Measurements from ENCODE around the gene ANO3. TPM values are rescaled to one million over a fixed set of nuclear protein-coding genes. Genes with fewer than 3 reads are reported as not detected.
A peak's percentile ranks its signal among the peaks of the same experiment; 100 is the strongest.

ANO3 gene
- total and polyA plus RNA-seq, 2 donors (not counting 3 experiments of a cell fraction or from before 2014, with no cell fraction given), result not detected

DNA sequence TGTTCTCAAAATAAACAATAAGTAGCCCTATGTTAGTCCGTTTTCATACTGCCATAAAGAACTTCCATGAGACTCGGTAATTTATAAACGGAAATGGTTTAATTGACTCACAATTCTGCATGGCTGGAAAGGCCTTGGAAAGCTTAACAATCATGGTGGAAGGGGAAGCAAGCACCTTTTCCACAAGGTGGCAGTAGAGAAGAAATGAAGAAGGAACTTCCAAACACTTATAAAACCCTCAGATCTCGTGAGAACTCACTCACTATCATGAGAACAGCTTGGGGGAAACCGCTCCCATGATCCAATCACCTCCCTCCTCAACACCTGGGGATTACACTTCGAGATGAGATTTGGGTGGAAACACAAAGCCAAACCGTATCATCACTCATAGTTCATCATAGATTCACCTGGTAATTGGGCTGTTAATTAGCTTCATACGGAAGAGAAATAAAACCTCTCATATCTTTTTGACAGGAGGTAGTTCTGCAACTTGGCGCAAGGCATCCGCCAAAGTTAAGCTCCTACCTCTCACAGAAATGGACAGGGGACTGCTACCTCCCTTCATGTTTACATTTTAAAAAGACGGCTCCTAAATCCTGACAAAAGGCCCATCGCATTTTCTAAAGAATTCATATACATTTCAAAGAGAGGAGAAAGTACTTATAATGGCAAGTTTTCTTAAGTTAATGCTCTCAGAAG lies 191.1 kb downstream of the ANO3 start:
- H3K79me2 ChIP-seq (ENCODE audit: control insufficient read depth, insufficient read depth, low read length), result no peaks in the 10 kb centered on the region
- H3K4me2 ChIP-seq (ENCODE audit: insufficient read depth, low read length), result no peak overlapping the region
- BruUV-seq (replicated peaks), result no TSS peak
- no peaks in the 10 kb centered on the region for H3K9me1 ChIP-seq (replicated peaks; ENCODE audit: control insufficient read depth, extremely low read depth, insufficient read depth, low read length)
- ChIA-PET POLR2A (no interaction called here), CTCF (interaction anchor here (1.3 to 1.7 kb wide), 2 partner anchors 10 to 636 kb away, joined by 3 to 6 read pairs; no protein-coding TSS in a partner anchor)
- H3K9ac ChIP-seq (replicated peaks; ENCODE audit: extremely low read depth, insufficient read depth, low read length), result no peak overlapping the region
- no peaks in the 10 kb centered on the region for H3K4me1 ChIP-seq (ENCODE audit: control insufficient read depth, extremely low read depth, insufficient read depth, low read length)
- no peak overlapping the region for H3K4me3 ChIP-seq (replicated peaks in 1 of 3; ENCODE audit: insufficient read depth in 1 of 3, low read depth in 1 of 3, low read length in 3 of 3)
- dilution Hi-C loops (cut with MboI; ENCODE audit: extremely low pct_ligation_motif_present, low sequenced_read_pairs) (no loop called here), intact Hi-C loops (cut with micrococcal nuclease) (no loop called here)
- H3K27ac ChIP-seq (ENCODE audit: insufficient read depth, low read depth, low read length), result no peak overlapping the region
- FAIRE-seq, result peak; percentile 42
- no peak for DNase-seq (ENCODE audit: low read depth, low spot score)
- H4K20me1 ChIP-seq (replicated peaks; ENCODE audit: control insufficient read depth, extremely low read depth, insufficient read depth, low read length), result no peaks in the 10 kb centered on the region
- H3K27me3 ChIP-seq (ENCODE audit: control insufficient read depth in 2 of 2, insufficient read depth in 2 of 2, low read length in 2 of 2), result no peaks in the 10 kb centered on the region
- H2AFZ ChIP-seq (ENCODE audit: low read depth, low read length), result no peak overlapping the region
- TF ChIP-seq MYC (IDR thresholded peaks at IDR 0.05; ENCODE audit: low read depth, low read length) (no peak), JUN (IDR thresholded peaks at IDR 0.05; ENCODE audit: borderline replicate concordance, insufficient read depth, insufficient read length, low read depth) (no peak), MAX (IDR thresholded peaks at IDR 0.05; ENCODE audit: insufficient read depth, insufficient read length) (no peak), POLR2AphosphoS5 (IDR thresholded peaks at IDR 0.05; ENCODE audit: insufficient read depth, low read depth, low read length) (no peak), POLR2A (IDR thresholded peaks at IDR 0.05; ENCODE audit: low read depth, low read length) (no peak), GATA2 (IDR thresholded peaks at IDR 0.05; ENCODE audit: insufficient read depth, insufficient read length, low read depth, low read length) (no peak)
- H3K9me3 ChIP-seq (replicated peaks; ENCODE audit: control insufficient read depth, insufficient read depth, low read length), result no peaks in the 10 kb centered on the region
- no peaks in the 10 kb centered on the region for H3K36me3 ChIP-seq (ENCODE audit: control insufficient read depth in 2 of 2, extremely low read depth in 1 of 2, insufficient read depth in 2 of 2, low read length in 2 of 2)

DNA sequence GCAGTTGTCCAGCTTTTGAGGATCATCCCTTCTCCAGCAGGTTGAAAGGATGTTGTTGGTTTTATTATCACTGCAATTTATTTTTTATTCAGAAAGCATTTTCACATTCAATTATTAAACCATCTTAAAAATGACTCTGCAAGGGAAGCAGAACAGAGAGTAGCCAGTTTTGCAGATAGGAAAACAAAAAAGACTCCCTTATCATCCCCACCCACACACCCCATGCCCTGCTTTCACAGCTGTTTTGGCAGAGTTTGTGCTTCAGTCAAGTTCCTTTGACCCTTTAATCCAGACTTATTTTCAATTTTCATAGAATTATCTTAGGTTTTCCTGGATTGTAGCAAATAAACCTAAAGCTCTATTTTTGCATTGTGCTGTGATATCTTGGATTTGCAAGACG lies 195.8 kb downstream of the ANO3 start:
- no peaks in the 10 kb centered on the region for H3K27me3 ChIP-seq (ENCODE audit: control insufficient read depth in 2 of 2, insufficient read depth in 2 of 2, low read length in 2 of 2)
- no peak overlapping the region for H3K4me2 ChIP-seq (ENCODE audit: insufficient read depth, low read length)
- no peaks in the 10 kb centered on the region for H4K20me1 ChIP-seq (replicated peaks; ENCODE audit: control insufficient read depth, extremely low read depth, insufficient read depth, low read length)
- DNase-seq (ENCODE audit: low read depth, low spot score), result no peak
- BruUV-seq (replicated peaks), result no TSS peak
- no peaks in the 10 kb centered on the region for H3K79me2 ChIP-seq (ENCODE audit: control insufficient read depth, insufficient read depth, low read length)
- no peak overlapping the region for H3K4me3 ChIP-seq (replicated peaks in 1 of 3; ENCODE audit: insufficient read depth in 1 of 3, low read depth in 1 of 3, low read length in 3 of 3)
- CTCF ChIA-PET, result no interaction called here
- H3K9ac ChIP-seq (replicated peaks; ENCODE audit: extremely low read depth, insufficient read depth, low read length), result no peak overlapping the region
- no peak overlapping the region for H3K27ac ChIP-seq (ENCODE audit: insufficient read depth, low read depth, low read length)
- intact Hi-C loops (cut with micrococcal nuclease), result no loop called here
- no peak for FAIRE-seq
- no peaks in the 10 kb centered on the region for H3K9me3 ChIP-seq (replicated peaks; ENCODE audit: control insufficient read depth, insufficient read depth, low read length)
- no peaks in the 10 kb centered on the region for H3K4me1 ChIP-seq (ENCODE audit: control insufficient read depth, extremely low read depth, insufficient read depth, low read length)
- POLR2A ChIA-PET, result no interaction called here
- H3K36me3 ChIP-seq (ENCODE audit: control insufficient read depth in 2 of 2, extremely low read depth in 1 of 2, insufficient read depth in 2 of 2, low read length in 2 of 2), result no peaks in the 10 kb centered on the region
- dilution Hi-C loops (cut with MboI; ENCODE audit: extremely low pct_ligation_motif_present, low sequenced_read_pairs), result no loop called here
- no peak overlapping the region for H2AFZ ChIP-seq (ENCODE audit: low read depth, low read length)
- TF ChIP-seq FOS (IDR thresholded peaks at IDR 0.05; ENCODE audit: borderline replicate concordance, insufficient read depth, low read length) (no peak), POLR2A (IDR thresholded peaks at IDR 0.05; ENCODE audit: low read depth, low read length) (no peak), POLR2AphosphoS5 (IDR thresholded peaks at IDR 0.05; ENCODE audit: insufficient read depth, low read depth, low read length) (no peak), GATA2 (IDR thresholded peaks at IDR 0.05; ENCODE audit: insufficient read depth, insufficient read length, low read depth, low read length) (no peak)
- no peaks in the 10 kb centered on the region for H3K9me1 ChIP-seq (replicated peaks; ENCODE audit: control insufficient read depth, extremely low read depth, insufficient read depth, low read length)

Data from endothelial cell of umbilical vein (primary cell).